HK-2 (cell line): ENCODE data around the gene CDC37.

ENCODE experiments used
- DNase-seq: peaks from one replicate; pipeline ENCODE4 v3.0.0-alpha.2; 2018; ENCODE audit not compliant: unreplicated experiment

The CDC37 gene

DNA sequence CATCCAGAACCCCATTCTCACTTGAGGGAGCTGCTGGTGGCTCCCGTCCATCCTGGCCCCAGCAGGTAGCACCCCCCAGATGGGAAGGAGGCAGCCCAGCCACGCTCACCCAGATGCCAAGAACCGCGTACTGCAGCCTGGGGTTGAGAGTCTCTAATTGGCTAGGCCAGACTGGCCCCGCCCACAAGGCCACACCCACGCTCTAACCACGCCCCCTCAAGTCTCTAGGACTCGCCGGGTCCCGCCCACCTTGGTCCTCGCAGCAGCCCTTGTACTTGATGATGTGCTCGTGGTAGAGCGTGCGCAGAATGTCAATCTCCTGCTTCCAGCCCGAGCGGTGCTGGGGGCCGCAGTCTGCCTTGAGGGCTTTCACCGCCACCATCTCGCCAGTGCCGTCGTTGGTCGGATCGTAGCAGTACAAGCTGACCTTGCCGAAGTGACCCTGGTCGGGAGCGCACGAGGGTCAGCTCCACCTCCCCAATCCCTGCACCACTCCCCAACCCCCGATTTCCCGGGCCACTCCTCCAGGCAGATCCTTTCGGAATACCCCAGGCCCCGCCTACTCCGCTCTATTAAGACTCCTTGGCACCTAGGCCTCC, 49.5 kb downstream of the CDC37 start:
- DNase-seq: no peak

DNA sequence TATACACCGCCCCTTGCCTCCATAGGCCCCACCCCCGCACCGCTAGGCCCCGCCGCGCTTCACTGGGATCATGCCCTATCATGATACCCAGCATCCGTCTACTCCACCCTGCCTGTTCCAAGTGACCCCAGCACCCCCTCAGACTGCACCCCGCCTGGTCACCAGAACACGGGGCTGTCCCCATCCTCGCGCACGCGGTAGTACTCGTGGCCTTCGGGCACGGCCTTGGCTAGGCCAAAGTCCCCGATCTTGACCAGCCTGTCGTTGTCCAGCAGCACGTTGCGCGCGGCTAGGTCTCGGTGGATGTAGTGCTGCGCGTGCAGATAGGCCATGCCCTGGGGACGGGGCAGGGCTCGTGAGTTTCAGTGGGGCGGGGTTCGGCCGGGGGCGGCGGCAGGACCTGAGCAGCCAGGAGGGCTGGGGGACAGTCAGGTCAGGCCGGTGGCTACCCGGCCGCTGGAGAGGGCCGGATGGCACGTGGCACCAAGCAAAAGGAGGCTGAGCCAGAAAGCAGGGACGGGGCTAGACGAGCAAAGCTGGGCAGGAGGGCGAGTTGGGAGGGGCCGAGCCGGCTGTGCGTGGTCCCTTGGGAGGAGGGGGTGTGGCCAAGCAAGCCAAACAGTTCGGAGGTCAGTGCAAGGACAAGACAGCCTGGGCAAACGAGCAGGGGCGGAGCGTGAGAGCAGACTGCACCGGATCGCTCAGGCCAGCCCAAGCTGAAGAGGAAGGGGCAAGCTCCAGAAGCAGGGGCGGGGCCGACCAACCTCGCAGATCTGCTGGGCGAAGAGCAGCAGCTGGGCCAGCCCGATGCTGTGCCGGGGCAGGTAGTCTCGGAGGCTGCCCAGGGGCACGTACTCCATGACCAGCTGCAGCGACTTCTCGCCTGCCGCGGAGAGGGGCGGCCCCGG, 50.3 kb downstream of the CDC37 start:
- DNase-seq: no peak

DNA sequence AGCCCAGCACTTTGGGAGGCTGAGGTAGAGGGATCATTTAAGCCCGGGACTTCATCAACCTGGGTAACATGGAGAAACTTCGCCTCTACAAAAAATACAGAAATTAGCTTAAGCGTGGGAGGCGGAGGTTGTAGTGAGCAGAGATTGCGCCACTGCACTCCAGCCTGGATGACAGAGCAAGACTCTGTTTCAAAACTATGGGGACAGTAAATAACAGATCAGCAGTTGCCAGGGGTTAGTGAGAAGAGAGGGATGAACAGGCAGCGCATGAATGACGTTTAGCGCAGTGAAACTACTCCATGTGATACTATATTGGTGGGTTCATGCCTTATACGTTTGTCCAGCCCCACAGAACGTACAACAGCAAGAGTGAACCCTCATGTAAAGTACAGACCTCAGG, 56.8 kb downstream of the CDC37 start:
- DNase-seq: no peak

GRCh38 chr19:10344780-10345179, 58.6 kb downstream of the CDC37 start:
- DNase-seq: no peak

DNA sequence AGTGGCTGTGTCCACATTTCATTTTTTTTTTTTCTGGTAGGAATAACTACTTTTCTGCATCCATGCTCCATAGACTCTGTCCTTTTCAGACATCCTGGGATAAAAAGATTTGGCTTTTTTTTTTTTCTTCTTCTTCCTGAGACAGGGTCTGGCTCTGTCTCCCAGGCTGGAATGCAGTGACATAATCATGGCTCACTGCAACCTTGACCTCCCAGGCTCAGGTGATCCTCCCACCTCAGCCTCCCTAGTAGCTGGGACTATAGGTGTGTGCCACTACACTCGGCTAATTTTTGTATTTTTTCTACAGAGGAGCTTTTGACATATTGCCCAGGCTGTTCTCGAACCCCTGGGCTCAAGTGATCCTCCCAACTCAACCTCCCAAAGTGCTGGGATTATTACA, 59.8 kb downstream of the CDC37 start:
- DNase-seq: no peak
